ENCODE measurements around the gene SCAMP2. TPM values are rescaled to one million over a fixed set of nuclear protein-coding genes. Genes with fewer than 3 reads are reported as not detected.

Gene SCAMP2
- total RNA-seq, 1 donor from 2014 or later = 15.7 TPM

DNA sequence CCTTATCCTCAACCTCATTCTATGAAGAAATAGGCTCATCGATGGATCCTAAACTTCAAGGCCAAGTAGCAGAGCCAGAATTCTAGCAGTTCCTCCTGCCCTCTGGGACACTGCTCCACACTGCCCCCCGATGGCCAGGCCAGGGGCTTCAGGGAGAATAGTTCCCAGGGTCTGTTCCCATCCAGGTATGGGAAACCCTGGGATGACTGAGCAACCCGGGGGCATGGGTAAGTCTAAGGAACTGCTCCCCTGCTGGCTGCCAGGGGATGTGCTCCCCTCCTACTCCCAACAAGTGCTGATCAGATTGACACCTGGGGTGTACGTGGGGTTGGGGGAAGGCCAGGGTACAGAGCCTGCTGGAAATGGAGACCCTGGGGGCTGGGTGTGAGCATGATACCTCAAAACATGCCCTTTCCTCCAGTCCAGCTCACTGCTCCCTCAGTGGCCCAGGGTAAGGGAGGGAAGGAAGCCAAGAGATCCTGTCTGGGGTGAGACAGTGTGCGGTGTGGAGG lies 37.8 kb downstream of the SCAMP2 start:
- no peak overlapping the region for H3K27ac ChIP-seq (ENCODE audit: low read depth, low read length)
- no peaks in the 10 kb centered on the region for H3K27me3 ChIP-seq (ENCODE audit: control insufficient read depth in 3 of 3, insufficient read depth in 3 of 3, low read length in 3 of 3)
- H3K9me3 ChIP-seq (ENCODE audit: control insufficient read depth in 3 of 3, low read length in 3 of 3) = no peaks in the 10 kb centered on the region
- peak overlapping the region in 1 of 3 donors; percentile 3 for H3K9ac ChIP-seq (ENCODE audit: low read depth in 1 of 3, low read length in 3 of 3)
- peaks cover 11 to 37% (median 24%) of the 10 kb centered on the region in 3 donors for H3K36me3 ChIP-seq (ENCODE audit: control insufficient read depth in 3 of 3, insufficient read depth in 3 of 3, low read length in 3 of 3)
- peaks cover 5 to 34% (median 30%) of the 10 kb centered on the region in 3 donors for H3K4me1 ChIP-seq (ENCODE audit: control insufficient read depth in 3 of 3, insufficient read depth in 3 of 3, low read length in 3 of 3)
- H3K4me3 ChIP-seq (ENCODE audit: low read length in 3 of 3) = no peak overlapping the region

DNA sequence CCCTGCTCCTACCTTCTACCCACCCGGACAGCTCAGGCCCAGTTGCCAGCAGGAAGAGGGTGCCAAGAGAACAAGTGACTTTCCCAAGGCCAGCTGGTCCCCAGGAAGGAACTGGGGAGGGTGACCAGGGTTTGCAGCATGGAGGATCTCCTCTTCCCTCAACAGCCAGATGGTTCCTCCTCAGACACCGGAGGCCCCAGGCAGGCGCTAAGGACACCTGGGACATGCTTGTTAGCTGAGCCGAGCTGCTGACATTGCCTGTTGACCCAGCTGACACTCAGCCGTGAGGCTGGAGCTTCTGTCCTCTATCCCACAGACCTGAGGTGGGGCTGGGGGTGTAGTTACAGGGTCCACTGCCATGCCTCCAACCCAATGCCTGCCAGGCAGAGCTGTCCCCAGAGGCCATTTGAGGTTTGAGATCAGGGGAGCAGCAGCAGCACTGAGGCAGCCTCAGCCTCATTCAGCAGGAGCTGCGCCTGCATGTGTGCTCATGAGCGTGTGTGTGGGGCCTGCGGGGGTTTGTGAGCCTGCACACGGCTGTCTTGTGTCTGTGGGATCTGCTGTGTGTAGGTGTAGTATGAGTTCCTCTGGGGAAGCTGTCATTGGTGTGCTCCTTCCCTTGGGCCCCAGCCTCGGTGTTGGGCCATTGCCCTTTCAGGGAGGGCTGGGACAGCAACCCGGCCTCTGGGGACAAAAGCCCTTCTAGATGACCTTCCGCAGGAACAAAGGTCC lies 39.6 kb downstream of the SCAMP2 start:
- Histone ChIP-seq H3K27me3 (ENCODE audit: control insufficient read depth in 3 of 3, insufficient read depth in 3 of 3, low read length in 3 of 3) (peaks cover 0 to 2% (median 2%) of the 10 kb centered on the region in 3 donors), H3K36me3 (ENCODE audit: control insufficient read depth in 3 of 3, insufficient read depth in 3 of 3, low read length in 3 of 3) (peaks cover 8 to 20% (median 15%) of the 10 kb centered on the region in 3 donors), H3K27ac (ENCODE audit: low read depth, low read length) (no peak overlapping the region), H3K4me1 (ENCODE audit: control insufficient read depth in 3 of 3, insufficient read depth in 3 of 3, low read length in 3 of 3) (peaks cover 5 to 34% (median 31%) of the 10 kb centered on the region in 3 donors), H3K9me3 (ENCODE audit: control insufficient read depth in 3 of 3, low read length in 3 of 3) (no peaks in the 10 kb centered on the region), H3K4me3 (ENCODE audit: low read length in 3 of 3) (no peak overlapping the region), H3K9ac (ENCODE audit: low read depth in 1 of 3, low read length in 3 of 3) (no peak overlapping the region)

GRCh38 chr15:74832826-74833225 lies 40.3 kb downstream of the SCAMP2 start:
- Histone ChIP-seq H3K4me1 (ENCODE audit: control insufficient read depth in 3 of 3, insufficient read depth in 3 of 3, low read length in 3 of 3) (peaks cover 5 to 34% (median 31%) of the 10 kb centered on the region in 3 donors), H3K27me3 (ENCODE audit: control insufficient read depth in 3 of 3, insufficient read depth in 3 of 3, low read length in 3 of 3) (peaks cover 0 to 9% (median 9%) of the 10 kb centered on the region in 3 donors), H3K4me3 (ENCODE audit: low read length in 3 of 3) (no peak overlapping the region), H3K27ac (ENCODE audit: low read depth, low read length) (peak overlapping the region; percentile 75), H3K9ac (ENCODE audit: low read depth in 1 of 3, low read length in 3 of 3) (peak overlapping the region in 1 of 3 donors; percentile 70), H3K36me3 (ENCODE audit: control insufficient read depth in 3 of 3, insufficient read depth in 3 of 3, low read length in 3 of 3) (peaks cover 8 to 13% (median 9%) of the 10 kb centered on the region in 3 donors), H3K9me3 (ENCODE audit: control insufficient read depth in 3 of 3, low read length in 3 of 3) (no peaks in the 10 kb centered on the region)

GRCh38 chr15:74831813-74832495 lies 41.2 kb downstream of the SCAMP2 start:
- H3K27me3 ChIP-seq (ENCODE audit: control insufficient read depth in 3 of 3, insufficient read depth in 3 of 3, low read length in 3 of 3) = peaks cover 9 to 18% (median 18%) of the 10 kb centered on the region in 3 donors
- peaks cover 5 to 34% (median 31%) of the 10 kb centered on the region in 3 donors for H3K4me1 ChIP-seq (ENCODE audit: control insufficient read depth in 3 of 3, insufficient read depth in 3 of 3, low read length in 3 of 3)
- H3K9ac ChIP-seq (ENCODE audit: low read depth in 1 of 3, low read length in 3 of 3) = peak overlapping the region in 2 of 3 donors; percentile 32 to 70
- peak overlapping the region; percentile 75 for H3K27ac ChIP-seq (ENCODE audit: low read depth, low read length)
- H3K4me3 ChIP-seq (ENCODE audit: low read length in 3 of 3) = no peak overlapping the region
- H3K36me3 ChIP-seq (ENCODE audit: control insufficient read depth in 3 of 3, insufficient read depth in 3 of 3, low read length in 3 of 3) = peaks cover 4 to 12% (median 9%) of the 10 kb centered on the region in 3 donors
- no peaks in the 10 kb centered on the region for H3K9me3 ChIP-seq (ENCODE audit: control insufficient read depth in 3 of 3, low read length in 3 of 3)

GRCh38 chr15:74830868-74831267 lies 42.3 kb downstream of the SCAMP2 start:
- no peaks in the 10 kb centered on the region for H3K9me3 ChIP-seq (ENCODE audit: control insufficient read depth in 3 of 3, low read length in 3 of 3)
- peaks cover 11 to 23% (median 22%) of the 10 kb centered on the region in 3 donors for H3K27me3 ChIP-seq (ENCODE audit: control insufficient read depth in 3 of 3, insufficient read depth in 3 of 3, low read length in 3 of 3)
- peaks cover 5 to 34% (median 31%) of the 10 kb centered on the region in 3 donors for H3K4me1 ChIP-seq (ENCODE audit: control insufficient read depth in 3 of 3, insufficient read depth in 3 of 3, low read length in 3 of 3)
- peaks cover 0 to 4% (median 4%) of the 10 kb centered on the region in 3 donors for H3K36me3 ChIP-seq (ENCODE audit: control insufficient read depth in 3 of 3, insufficient read depth in 3 of 3, low read length in 3 of 3)
- no peak overlapping the region for H3K4me3 ChIP-seq (ENCODE audit: low read length in 3 of 3)
- H3K9ac ChIP-seq (ENCODE audit: low read depth in 1 of 3, low read length in 3 of 3) = peak overlapping the region in 1 of 3 donors; percentile 33
- peak overlapping the region; percentile 25 for H3K27ac ChIP-seq (ENCODE audit: low read depth, low read length)

DNA sequence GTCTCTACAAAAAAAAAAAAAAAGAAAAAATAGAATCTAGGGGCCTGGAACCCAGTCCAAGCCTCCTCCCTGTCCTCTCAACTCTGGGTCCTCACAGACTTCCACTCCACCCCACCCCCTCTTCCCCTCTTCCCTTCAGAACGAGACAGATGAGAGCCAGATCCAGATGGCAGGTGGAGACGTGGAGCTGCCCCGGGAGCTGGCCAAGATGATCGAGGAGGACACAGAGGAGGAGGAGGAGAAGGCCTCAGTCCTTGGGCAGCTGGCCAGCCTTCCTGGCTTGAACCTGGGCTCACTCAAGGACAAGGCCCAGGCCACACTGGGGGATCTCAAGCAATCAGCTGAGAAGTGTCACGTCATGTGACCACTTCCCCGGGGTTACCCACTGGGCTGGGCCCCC lies 43.2 kb downstream of the SCAMP2 start:
- no peak overlapping the region for H3K9ac ChIP-seq (ENCODE audit: low read depth in 1 of 3, low read length in 3 of 3)
- no peak overlapping the region for H3K27ac ChIP-seq (ENCODE audit: low read depth, low read length)
- no peak overlapping the region for H3K4me3 ChIP-seq (ENCODE audit: low read length in 3 of 3)
- H3K36me3 ChIP-seq (ENCODE audit: control insufficient read depth in 3 of 3, insufficient read depth in 3 of 3, low read length in 3 of 3) = no peaks in the 10 kb centered on the region
- no peaks in the 10 kb centered on the region for H3K9me3 ChIP-seq (ENCODE audit: control insufficient read depth in 3 of 3, low read length in 3 of 3)
- H3K27me3 ChIP-seq (ENCODE audit: control insufficient read depth in 3 of 3, insufficient read depth in 3 of 3, low read length in 3 of 3) = peaks cover 17 to 26% (median 23%) of the 10 kb centered on the region in 3 donors
- peaks cover 5 to 31% (median 30%) of the 10 kb centered on the region in 3 donors for H3K4me1 ChIP-seq (ENCODE audit: control insufficient read depth in 3 of 3, insufficient read depth in 3 of 3, low read length in 3 of 3)

- H3K27me3 ChIP-seq (ENCODE audit: control insufficient read depth in 3 of 3, insufficient read depth in 3 of 3, low read length in 3 of 3) = peaks cover 20 to 26% (median 23%) of the 10 kb centered on the region in 3 donors
- no peaks in the 10 kb centered on the region for H3K9me3 ChIP-seq (ENCODE audit: control insufficient read depth in 3 of 3, low read length in 3 of 3)
- H3K27ac ChIP-seq (ENCODE audit: low read depth, low read length) = no peak overlapping the region
- no peaks in the 10 kb centered on the region for H3K36me3 ChIP-seq (ENCODE audit: control insufficient read depth in 3 of 3, insufficient read depth in 3 of 3, low read length in 3 of 3)
- peaks cover 5 to 31% (median 29%) of the 10 kb centered on the region in 3 donors for H3K4me1 ChIP-seq (ENCODE audit: control insufficient read depth in 3 of 3, insufficient read depth in 3 of 3, low read length in 3 of 3)
- H3K4me3 ChIP-seq (ENCODE audit: low read length in 3 of 3) = no peak overlapping the region
- no peak overlapping the region for H3K9ac ChIP-seq (ENCODE audit: low read depth in 1 of 3, low read length in 3 of 3)
These were observed 43.7 kb downstream of the SCAMP2 start for GRCh38 chr15:74829486-74829885.

GRCh38 chr15:74828835-74829234 lies 44.3 kb downstream of the SCAMP2 start:
- H3K36me3 ChIP-seq (ENCODE audit: control insufficient read depth in 3 of 3, insufficient read depth in 3 of 3, low read length in 3 of 3) = no peaks in the 10 kb centered on the region
- H3K27me3 ChIP-seq (ENCODE audit: control insufficient read depth in 3 of 3, insufficient read depth in 3 of 3, low read length in 3 of 3) = peaks cover 23 to 26% (median 26%) of the 10 kb centered on the region in 3 donors
- H3K9me3 ChIP-seq (ENCODE audit: control insufficient read depth in 3 of 3, low read length in 3 of 3) = no peaks in the 10 kb centered on the region
- no peak overlapping the region for H3K27ac ChIP-seq (ENCODE audit: low read depth, low read length)
- H3K4me1 ChIP-seq (ENCODE audit: control insufficient read depth in 3 of 3, insufficient read depth in 3 of 3, low read length in 3 of 3) = peaks cover 5 to 31% (median 29%) of the 10 kb centered on the region in 3 donors
- H3K4me3 ChIP-seq (ENCODE audit: low read length in 3 of 3) = no peak overlapping the region
- H3K9ac ChIP-seq (ENCODE audit: low read depth in 1 of 3, low read length in 3 of 3) = no peak overlapping the region

GRCh38 chr15:74827614-74828013 lies 45.6 kb downstream of the SCAMP2 start:
- H3K36me3 ChIP-seq (ENCODE audit: control insufficient read depth in 3 of 3, insufficient read depth in 3 of 3, low read length in 3 of 3) = no peaks in the 10 kb centered on the region
- H3K9ac ChIP-seq (ENCODE audit: low read depth in 1 of 3, low read length in 3 of 3) = no peak overlapping the region
- no peak overlapping the region for H3K27ac ChIP-seq (ENCODE audit: low read depth, low read length)
- peaks cover 23 to 27% (median 26%) of the 10 kb centered on the region in 3 donors for H3K27me3 ChIP-seq (ENCODE audit: control insufficient read depth in 3 of 3, insufficient read depth in 3 of 3, low read length in 3 of 3)
- H3K4me3 ChIP-seq (ENCODE audit: low read length in 3 of 3) = no peak overlapping the region
- peaks cover 5 to 24% (median 22%) of the 10 kb centered on the region in 3 donors for H3K4me1 ChIP-seq (ENCODE audit: control insufficient read depth in 3 of 3, insufficient read depth in 3 of 3, low read length in 3 of 3)
- H3K9me3 ChIP-seq (ENCODE audit: control insufficient read depth in 3 of 3, low read length in 3 of 3) = no peaks in the 10 kb centered on the region

Measured in skeletal muscle tissue (tissue), 4 donors.